Neural crest cell (in vitro differentiated cells): ENCODE results near the gene PTCRA. TPM values are rescaled to one million over a fixed set of nuclear protein-coding genes. Genes with fewer than 3 reads are reported as not detected.
A peak's percentile ranks its signal among the peaks of the same experiment; 100 is the strongest.
"Not testable (repeated sequence)": the region's sequence is repeated elsewhere in the genome, so short reads cannot be mapped to it uniquely, and the experiment has no call there.

Experiments
- DNase-seq: peaks from one replicate; pipeline ENCODE4 v3.0.0; 2021; ENCODE audit warnings: low read depth, mixed read lengths, low spot score
- H3K27ac Mint-ChIP-seq: one replicate; pipeline ENCODE4 v1.8.0; 2021; ENCODE audit warnings: mild to moderate bottlenecking, mixed read lengths; ENCODE audit not compliant: unreplicated experiment
- H3K27me3 Mint-ChIP-seq: 2 replicates; pipeline ENCODE4 v1.8.0; 2021; ENCODE audit warnings: low read depth, mild to moderate bottlenecking, mixed read lengths
- H3K36me3 Mint-ChIP-seq: 2 replicates; pipeline ENCODE4 v1.8.0; 2021; ENCODE audit warnings: low read depth, mild to moderate bottlenecking, mixed read lengths
- H3K4me1 Mint-ChIP-seq: 2 replicates; pipeline ENCODE4 v1.8.0; 2021; ENCODE audit warnings: mixed read lengths
- H3K4me3 Mint-ChIP-seq: one replicate; pipeline ENCODE4 v1.8.0; 2021; ENCODE audit warnings: mild to moderate bottlenecking, mixed read lengths
- H3K9me3 Mint-ChIP-seq: 2 replicates; pipeline ENCODE4 v1.8.0; 2021; ENCODE audit warnings: mixed read lengths
- total RNA-seq: library from RNA; stranded (reverse); gene quantifications from 2 replicates; pipeline ENCODE4 v1.2.1, GENCODE V29; 2021
- TF ChIP-seq, protein P1 (sequence below): fragments of 200-600 bp; sonication (generic); conservative IDR thresholded peaks from 2 replicates; pipeline ENCODE4 v1.5.0; 2021; ENCODE audit warnings: antibody characterized with exemption, mild to moderate bottlenecking

The PTCRA gene
- total RNA-seq, 1 donor from 2014 or later, result not detected

DNA sequence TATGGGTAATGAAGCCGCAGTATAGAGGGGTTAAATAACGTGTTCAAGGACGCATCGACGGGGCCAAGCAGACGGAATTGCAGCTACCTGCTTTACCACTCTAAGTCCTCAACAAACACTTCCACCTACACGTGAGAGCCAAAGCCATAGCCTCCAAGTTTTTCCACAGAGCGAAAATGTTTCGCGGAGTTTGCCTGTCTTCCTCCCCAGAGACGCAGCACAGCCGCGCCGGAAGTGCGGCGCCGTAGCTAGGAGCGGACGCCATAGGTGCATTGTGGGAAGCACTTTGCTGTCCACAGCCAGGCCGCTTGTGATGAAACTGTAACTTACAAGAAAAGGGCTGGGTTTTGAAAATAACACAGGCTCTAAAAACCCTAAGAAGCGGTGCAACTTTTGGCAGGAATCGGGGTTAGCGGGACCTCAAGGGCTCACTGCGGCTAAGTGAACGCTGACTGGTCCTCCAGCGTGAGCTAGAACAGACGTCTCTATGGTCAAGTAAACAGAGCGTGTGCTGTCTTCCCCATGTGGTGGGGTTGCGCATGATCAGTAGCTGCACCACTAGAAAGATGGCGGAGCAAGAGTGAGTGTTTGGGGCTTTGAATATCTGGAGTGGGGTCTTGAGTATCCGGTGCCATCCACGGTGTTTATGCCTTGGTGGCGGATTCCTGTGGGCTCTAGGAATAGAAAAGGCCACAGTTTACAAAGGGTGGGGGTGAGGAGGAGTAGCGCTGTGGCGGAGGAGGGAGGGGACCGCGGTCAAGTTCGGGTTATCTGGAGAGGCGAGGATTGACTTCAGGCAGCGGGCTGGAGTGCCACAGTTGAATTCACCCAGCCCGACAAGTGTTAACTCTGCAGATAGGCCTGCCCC, 36.2 kb upstream of the PTCRA start, which contains the start of gene RPL7L1:
Gene RPL7L1 (plus strand): TSS at position 245 of the 868 bp plus-strand sequence. CDS start 295 bp downstream, at position 540.
- H3K36me3 Mint-ChIP-seq, result peaks cover 17% of the 10 kb centered on the region
- DNase-seq, result peak; percentile 68
- peaks cover 18% of the 10 kb centered on the region for H3K4me1 Mint-ChIP-seq
- H3K27me3 Mint-ChIP-seq, result no peaks in the 10 kb centered on the region
- H3K4me3 Mint-ChIP-seq, result peak within 1 kb of the TSS; percentile 99
- H3K27ac Mint-ChIP-seq, result peak within 1 kb of the TSS; percentile 100
- no peaks in the 10 kb centered on the region for H3K9me3 Mint-ChIP-seq
- TF ChIP-seq, protein P1, sequence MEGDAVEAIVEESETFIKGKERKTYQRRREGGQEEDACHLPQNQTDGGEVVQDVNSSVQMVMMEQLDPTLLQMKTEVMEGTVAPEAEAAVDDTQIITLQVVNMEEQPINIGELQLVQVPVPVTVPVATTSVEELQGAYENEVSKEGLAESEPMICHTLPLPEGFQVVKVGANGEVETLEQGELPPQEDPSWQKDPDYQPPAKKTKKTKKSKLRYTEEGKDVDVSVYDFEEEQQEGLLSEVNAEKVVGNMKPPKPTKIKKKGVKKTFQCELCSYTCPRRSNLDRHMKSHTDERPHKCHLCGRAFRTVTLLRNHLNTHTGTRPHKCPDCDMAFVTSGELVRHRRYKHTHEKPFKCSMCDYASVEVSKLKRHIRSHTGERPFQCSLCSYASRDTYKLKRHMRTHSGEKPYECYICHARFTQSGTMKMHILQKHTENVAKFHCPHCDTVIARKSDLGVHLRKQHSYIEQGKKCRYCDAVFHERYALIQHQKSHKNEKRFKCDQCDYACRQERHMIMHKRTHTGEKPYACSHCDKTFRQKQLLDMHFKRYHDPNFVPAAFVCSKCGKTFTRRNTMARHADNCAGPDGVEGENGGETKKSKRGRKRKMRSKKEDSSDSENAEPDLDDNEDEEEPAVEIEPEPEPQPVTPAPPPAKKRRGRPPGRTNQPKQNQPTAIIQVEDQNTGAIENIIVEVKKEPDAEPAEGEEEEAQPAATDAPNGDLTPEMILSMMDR, result peak; percentile 29

GRCh38 chr6:42880240-42880817, 35.5 kb upstream of the PTCRA start:
- H3K4me1 Mint-ChIP-seq, result peaks cover 18% of the 10 kb centered on the region
- peak overlapping the region; percentile 100 for H3K27ac Mint-ChIP-seq
- not testable (repeated sequence) for H3K9me3 Mint-ChIP-seq, H3K27me3 Mint-ChIP-seq, DNase-seq
- peak overlapping the region; percentile 99 for H3K4me3 Mint-ChIP-seq
- H3K36me3 Mint-ChIP-seq, result peaks cover 19% of the 10 kb centered on the region

- Mint-ChIP-seq H3K4me1 (peaks cover 18% of the 10 kb centered on the region), H3K27ac (peak overlapping the region; percentile 100), H3K36me3 (peaks cover 22% of the 10 kb centered on the region), H3K4me3 (peak overlapping the region; percentile 99)
- not testable (repeated sequence) for DNase-seq, H3K9me3 Mint-ChIP-seq, H3K27me3 Mint-ChIP-seq
Measured at GRCh38 chr6:42880871-42881270, 35.0 kb upstream of the PTCRA start.

- Mint-ChIP-seq H3K27me3 (no peaks in the 10 kb centered on the region), H3K9me3 (no peaks in the 10 kb centered on the region), H3K4me3 (peak overlapping the region; percentile 29), H3K4me1 (peaks cover 15% of the 10 kb centered on the region), H3K27ac (no peak overlapping the region), H3K36me3 (peaks cover 23% of the 10 kb centered on the region)
- TF ChIP-seq, protein P1, result no peak
- no peak for DNase-seq
Measured at GRCh38 chr6:42885702-42886101, 30.2 kb upstream of the PTCRA start.

- not testable (repeated sequence) for DNase-seq, H3K27ac Mint-ChIP-seq, H3K27me3 Mint-ChIP-seq, H3K9me3 Mint-ChIP-seq
- H3K4me1 Mint-ChIP-seq, result peaks cover 17% of the 10 kb centered on the region
- peaks cover 21% of the 10 kb centered on the region for H3K36me3 Mint-ChIP-seq
- H3K4me3 Mint-ChIP-seq, result peak overlapping the region; percentile 44
Measured at GRCh38 chr6:42888201-42888600, 27.7 kb upstream of the PTCRA start.

- H3K27ac Mint-ChIP-seq, result peak overlapping the region; percentile 92
- H3K4me3 Mint-ChIP-seq, result peak overlapping the region; percentile 93
Measured at GRCh38 chr6:42889815-42890214, 26.0 kb upstream of the PTCRA start.

More at GRCh38 chr6:42889815-42890214, 26.0 kb upstream of the PTCRA start:
- DNase-seq, result no peak
- Mint-ChIP-seq H3K4me1 (peaks cover 24% of the 10 kb centered on the region), H3K36me3 (peaks cover 8% of the 10 kb centered on the region), H3K27me3 (no peaks in the 10 kb centered on the region), H3K9me3 (no peaks in the 10 kb centered on the region)
- TF ChIP-seq, protein P1, result no peak
